Fibroblast of skin of left quadriceps (primary cell): ENCODE data around the gene AVPI1.
A peak's percentile ranks its signal among the peaks of the same experiment; 100 is the strongest.
"Not testable (repeated sequence)": the region's sequence is repeated elsewhere in the genome, so short reads cannot be mapped to it uniquely, and the experiment has no call there.

ENCODE experiments used
- DNase-seq, 2 experiments: peaks; one replicate each; pipeline ENCODE4 v3.0.0-alpha.2; 2013; ENCODE audit warnings: low read depth in 2 of 2

The AVPI1 gene

GRCh38 chr10:97683556-97684367 is 3.3 kb downstream of the AVPI1 start:
- no peak for DNase-seq

- DNase-seq = no peak
Measured at GRCh38 chr10:97682042-97682441, 5.0 kb downstream of the AVPI1 start.

DNA sequence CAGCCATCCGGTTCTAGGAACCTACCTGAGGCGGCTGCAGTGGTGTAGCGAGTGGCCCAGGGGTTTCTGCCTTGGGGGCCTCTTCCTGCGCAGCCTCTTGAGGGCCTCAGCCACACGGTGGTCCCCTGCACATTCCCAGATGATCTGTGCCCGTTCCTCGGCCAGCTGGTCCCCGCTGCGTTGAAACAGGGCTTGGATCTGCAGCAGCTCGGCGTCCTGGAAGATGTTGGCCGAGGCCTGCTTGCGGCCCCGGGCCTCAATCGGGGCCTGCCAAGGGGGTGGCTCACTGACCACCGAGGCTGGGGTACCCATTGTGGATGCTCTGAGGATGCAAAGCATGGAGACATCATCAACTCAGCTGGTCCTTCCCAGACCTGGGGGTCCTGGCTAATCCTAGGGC is 7.4 kb downstream of the AVPI1 start:
- no peak for DNase-seq

GRCh38 chr10:97676770-97677581 is 10.1 kb downstream of the AVPI1 start:
- DNase-seq = no peak

DNA sequence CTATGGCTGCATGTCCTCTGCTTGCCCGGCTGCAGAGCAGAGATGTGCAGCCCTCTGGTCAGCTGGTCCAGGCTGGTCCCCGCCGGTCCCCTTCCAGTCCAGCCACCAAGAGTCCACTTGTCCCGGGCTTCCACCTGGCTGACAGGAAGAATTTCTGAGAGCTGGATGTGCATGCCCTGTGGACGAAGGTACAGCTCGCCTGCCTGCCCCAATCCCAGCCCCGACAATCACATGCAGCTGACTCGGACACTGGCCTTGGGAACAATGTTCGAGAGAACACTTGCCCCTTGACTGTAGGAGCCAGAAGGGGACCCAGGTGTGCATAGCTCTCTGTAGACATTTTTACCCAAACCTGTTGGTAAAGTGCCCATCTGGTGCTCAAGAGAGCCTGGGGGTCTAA is 11.8 kb downstream of the AVPI1 start:
- no peak for DNase-seq

GRCh38 chr10:97673736-97674525 is 13.1 kb downstream of the AVPI1 start:
- peak; percentile 54 for DNase-seq

DNA sequence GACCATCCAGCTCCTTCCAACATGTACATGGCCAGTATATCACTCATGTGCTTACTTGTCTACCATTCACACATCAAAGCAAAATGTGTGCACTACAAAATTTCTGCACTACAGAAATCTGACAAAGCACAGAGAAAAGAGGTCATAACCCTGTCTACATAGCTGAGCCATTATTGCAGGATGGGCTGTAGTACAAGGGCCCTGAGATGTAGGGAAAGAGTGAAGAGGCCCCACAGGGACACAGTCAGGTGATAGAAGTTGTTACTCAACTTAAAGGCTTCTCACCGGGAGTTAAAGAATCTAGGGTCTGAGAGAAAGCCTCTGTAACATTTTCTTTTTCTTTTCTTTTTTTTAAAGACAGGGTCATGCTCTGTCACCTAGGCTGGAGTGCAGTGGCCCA is 17.5 kb downstream of the AVPI1 start:
- no peak for DNase-seq

GRCh38 chr10:97667463-97667862 is 19.6 kb downstream of the AVPI1 start:
- no peak for DNase-seq

DNA sequence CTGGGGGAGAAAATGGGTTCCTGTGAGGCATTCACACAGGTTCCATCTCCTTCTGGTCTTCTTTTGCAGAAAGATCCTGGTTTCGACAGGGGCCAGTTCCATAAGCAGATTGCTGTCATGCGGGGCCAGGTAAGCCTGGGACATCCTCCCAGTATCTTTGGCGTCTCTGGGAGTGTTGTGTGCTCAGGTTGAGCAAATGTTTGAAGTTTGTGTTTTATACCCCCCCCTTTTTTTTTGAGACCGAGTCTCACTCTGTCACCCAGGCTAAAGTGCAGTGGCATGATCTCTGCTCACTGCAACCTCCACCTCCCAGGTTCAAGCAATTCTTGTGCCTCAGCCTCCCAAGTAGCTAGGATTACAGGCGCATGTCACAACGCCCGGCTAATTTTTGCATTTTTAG is 20.0 kb downstream of the AVPI1 start:
- no peak for DNase-seq

DNA sequence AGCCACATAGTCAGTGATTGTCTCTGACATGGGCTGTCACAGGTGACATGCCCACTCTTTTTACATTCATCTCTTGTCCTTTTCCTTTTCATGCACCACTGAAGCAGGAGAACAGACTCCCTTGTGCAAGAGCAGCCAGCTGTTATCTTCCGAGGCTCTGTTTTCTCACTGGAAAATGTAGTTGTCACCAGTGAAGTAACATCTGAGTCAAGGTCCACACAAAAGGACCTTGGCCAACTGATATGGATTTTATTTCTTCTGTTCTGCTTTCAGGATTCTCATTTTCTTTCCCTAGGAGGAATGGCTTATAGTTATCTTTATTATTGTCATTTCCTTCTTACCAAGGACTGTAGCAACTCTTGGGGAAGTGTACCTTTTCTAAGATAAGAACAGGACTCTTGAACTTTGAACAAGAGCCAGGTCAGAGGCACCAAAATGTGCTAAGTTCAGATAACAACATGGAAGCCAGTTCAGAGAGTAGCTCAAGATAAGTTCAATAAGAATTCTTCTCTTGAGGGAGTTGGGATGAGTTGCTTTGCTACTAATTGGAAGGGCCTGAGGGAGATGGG is 22.7 kb downstream of the AVPI1 start:
- DNase-seq = no peak

DNA sequence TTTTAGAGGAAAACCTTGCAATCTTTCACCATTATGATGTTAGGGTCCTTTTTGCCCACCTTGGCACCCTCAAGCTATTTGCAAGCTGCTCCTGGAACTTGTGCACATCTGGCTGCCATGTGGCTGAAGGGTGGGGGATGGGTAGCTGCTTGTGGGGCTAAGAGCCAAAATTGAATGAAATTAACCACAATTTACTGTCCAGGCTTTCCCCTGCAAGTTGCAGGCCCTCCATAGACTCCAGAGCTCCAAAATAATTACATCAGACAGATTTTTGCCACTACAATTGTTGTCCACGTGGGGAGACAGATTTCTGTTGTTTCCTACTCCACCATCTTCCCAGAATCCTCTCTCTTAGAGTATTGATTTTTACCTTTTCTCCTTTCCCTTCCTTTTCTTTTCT is 27.5 kb downstream of the AVPI1 start:
- peak; percentile 72 to 75 for DNase-seq

DNA sequence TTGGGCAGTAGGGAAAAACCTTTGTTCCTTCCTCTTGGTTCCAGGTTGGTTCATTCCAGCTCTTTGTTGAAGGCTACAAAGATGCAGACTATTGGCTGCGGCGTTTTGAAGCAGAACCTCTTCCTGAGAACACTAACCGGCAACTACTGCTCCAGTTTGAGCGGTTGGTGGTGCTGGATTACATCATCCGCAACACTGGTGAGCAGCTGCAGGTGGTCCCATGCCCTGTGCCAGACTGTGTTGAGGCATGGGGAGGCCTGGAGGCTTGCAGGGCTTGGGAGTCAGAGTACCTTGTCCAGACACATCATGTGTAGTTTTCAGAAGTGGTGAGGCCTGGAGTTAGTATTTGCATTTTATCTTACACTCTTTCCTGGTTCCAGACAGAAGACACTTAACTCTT is 30.3 kb downstream of the AVPI1 start:
- no peak for DNase-seq

DNA sequence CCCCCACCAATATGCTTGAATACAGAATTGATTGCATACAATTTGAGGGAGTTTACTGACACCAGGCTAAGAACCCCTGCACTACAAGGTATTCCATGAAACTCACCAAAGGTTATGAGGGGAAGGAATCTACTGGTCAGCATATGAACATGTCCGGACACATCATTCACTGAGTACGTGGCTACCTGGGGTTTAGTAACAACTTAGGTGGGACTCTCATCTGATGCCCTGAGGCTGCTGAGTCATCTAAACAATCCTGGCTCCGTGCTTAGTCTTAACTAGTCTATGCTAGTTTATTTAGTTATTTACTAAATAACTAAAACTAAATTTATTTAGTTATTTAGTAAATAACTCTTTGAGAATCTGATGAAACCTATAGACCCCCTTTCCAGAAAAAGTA is 35.3 kb downstream of the AVPI1 start:
- DNase-seq = no peak

GRCh38 chr10:97650726-97651125 is 36.3 kb downstream of the AVPI1 start:
- no peak for DNase-seq

DNA sequence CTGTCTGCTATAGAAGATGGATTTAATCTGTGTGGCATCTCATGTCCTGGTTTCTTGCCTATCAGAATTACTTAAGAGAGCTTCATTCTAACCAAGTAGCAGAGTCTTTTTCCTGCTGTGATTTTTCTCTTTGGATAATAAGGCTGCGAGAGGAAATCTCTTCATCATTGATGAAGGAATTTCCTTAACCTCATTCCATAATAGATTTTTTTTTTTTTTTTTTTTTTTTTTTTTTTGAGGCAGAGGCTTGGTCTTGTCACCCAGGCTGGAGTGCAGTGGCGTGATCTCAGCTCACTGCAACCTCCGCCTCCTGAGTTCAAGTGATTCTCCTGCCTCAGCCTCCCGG is 37.7 kb downstream of the AVPI1 start:
- not testable (repeated sequence) for DNase-seq

DNA sequence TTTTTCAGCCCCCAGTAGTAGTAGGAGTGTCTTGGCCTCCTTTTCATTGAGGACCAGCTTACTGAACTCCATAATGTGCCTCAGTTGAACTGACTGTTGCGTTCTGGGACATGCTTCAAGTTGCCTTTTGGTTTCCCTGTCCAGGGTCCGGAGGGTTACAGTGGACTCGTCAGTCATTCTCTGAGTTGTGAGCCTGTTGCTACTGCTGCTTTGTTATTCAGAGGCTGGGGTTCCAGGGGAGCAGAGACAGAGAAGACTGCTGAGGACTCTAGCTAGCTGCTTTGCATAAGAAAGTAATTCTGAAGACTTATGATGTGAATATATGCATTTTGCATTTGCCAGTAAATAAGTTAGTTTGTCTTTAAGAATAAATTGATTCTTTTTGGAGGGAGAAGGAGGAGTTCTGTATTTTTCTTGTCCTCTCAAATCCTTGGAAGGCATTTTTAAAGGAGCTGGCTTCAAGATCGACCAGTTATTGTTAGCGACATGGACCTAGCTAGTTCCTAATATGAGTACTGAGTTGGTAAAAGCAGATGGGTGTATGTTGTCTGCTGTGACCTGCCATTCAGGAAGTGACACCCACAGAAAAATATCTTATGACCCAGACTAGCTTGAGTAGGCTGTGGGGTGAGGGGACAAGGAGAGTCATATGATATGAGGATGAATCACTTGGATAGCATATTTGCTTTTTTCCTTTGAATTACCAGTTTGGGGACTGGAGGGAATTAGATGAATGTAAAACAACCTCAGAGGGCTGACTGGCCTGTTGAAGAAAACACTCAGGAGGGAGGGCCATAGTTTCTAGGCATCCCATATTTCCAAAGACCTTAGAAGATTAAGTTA is 38.3 kb downstream of the AVPI1 start:
- DNase-seq = peak; percentile 82 to 84

- peak in 1 of 2 experiments; percentile 13 for DNase-seq
Measured at GRCh38 chr10:97647556-97647955, 39.5 kb downstream of the AVPI1 start.

DNA sequence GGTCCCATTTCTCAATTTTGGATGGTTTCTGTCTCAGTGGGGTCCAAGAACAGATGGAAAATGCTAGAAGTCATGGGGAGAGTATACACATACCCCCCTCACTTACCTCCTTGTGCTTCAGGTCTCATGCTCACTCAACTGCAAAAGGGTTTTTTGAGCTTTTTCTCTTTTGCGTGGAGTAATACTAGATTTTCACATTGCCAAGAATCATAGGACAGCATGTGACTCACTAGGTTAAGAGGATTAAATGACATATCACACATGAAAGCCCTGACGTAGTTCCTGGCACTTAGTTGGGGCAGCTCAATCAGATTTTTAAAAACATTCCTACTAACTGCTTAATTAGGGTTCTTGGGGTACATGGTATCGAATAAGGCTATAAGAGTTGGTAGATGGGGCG is 42.1 kb downstream of the AVPI1 start:
- DNase-seq = no peak

DNA sequence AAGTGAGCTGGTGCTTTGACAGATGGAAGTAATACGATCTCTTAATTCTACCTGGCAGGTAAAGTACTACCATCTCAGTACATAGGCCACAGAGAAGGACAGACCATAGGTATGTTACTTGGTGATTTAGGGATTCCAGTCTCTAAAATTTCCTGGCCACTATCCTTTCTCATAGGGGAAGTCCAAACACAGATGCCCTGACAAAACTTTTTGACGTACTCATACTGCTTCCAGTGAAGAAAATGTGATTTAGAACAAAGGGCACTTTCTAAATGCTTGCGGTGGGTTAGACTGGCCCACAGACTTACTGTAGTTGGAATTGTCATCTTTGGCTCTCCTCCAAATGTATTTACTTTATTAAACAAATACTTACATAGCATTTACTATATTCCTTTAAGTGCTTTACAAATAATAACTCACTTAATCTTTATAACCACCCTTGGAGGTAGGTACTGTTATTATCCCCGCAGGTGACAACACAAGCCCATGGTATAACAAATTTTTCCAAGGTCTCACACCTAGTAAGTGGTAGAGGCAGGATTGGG is 43.5 kb downstream of the AVPI1 start:
- DNase-seq = no peak

DNA sequence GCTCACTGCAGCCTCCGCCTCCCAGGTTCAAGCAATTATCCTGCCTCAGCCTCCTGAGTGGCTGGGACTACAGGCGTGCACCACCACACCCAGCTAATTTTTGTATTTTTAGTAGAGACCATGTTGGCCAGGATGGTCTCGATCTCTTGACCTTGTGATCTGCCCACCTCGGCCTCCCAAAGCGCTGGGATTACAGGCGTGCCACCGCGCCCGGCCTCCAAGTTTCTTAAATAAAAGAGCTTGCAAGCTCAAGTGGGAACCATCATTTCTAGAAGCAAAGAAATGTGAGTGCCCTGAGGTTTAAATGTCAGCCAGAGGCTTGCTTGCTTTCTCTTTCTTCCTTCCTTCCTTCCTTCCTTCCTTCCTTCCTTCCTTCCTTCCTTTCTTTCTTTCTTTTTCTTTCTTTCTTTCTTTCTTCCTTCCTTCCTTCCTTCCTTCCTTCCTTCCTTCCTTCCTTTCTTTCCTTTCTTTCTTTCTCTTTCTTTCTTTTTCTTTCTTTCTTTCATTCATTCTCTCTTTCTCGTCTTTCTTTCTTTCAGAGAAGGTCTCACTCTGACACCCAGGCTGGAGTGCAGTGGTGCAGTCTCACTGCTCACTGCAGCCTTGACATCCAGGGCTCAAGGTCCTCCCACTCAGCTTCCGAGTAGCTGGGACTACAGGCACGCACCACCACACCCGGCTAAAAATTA is 44.4 kb downstream of the AVPI1 start:
- not testable (repeated sequence) for DNase-seq
